Measurements from ENCODE around the gene CSHL1.

GRCh38 chr17:63911041-63911635, at the start of gene CSHL1:
- TF ChIP-seq CTCF (conservative IDR thresholded peaks at IDR 0.05; ENCODE audit: low read depth in 2 of 2), result no peak
- TF ChIP-seq JUNB (IDR thresholded peaks at IDR 0.05; ENCODE audit: unreplicated experiment), result no peak
- no peak for TF ChIP-seq POLR2AphosphoS5 (IDR thresholded peaks at IDR 0.05; ENCODE audit: low read depth)
- no peak for TF ChIP-seq EZH2phosphoT487 (IDR thresholded peaks at IDR 0.05; ENCODE audit: unreplicated experiment)
- no peak for TF ChIP-seq EZH2 (IDR thresholded peaks at IDR 0.05; ENCODE audit: low read depth, unreplicated experiment)
- TF ChIP-seq, protein P1, sequence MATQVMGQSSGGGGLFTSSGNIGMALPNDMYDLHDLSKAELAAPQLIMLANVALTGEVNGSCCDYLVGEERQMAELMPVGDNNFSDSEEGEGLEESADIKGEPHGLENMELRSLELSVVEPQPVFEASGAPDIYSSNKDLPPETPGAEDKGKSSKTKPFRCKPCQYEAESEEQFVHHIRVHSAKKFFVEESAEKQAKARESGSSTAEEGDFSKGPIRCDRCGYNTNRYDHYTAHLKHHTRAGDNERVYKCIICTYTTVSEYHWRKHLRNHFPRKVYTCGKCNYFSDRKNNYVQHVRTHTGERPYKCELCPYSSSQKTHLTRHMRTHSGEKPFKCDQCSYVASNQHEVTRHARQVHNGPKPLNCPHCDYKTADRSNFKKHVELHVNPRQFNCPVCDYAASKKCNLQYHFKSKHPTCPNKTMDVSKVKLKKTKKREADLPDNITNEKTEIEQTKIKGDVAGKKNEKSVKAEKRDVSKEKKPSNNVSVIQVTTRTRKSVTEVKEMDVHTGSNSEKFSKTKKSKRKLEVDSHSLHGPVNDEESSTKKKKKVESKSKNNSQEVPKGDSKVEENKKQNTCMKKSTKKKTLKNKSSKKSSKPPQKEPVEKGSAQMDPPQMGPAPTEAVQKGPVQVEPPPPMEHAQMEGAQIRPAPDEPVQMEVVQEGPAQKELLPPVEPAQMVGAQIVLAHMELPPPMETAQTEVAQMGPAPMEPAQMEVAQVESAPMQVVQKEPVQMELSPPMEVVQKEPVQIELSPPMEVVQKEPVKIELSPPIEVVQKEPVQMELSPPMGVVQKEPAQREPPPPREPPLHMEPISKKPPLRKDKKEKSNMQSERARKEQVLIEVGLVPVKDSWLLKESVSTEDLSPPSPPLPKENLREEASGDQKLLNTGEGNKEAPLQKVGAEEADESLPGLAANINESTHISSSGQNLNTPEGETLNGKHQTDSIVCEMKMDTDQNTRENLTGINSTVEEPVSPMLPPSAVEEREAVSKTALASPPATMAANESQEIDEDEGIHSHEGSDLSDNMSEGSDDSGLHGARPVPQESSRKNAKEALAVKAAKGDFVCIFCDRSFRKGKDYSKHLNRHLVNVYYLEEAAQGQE (IDR thresholded peaks at IDR 0.05; ENCODE audit: unreplicated experiment), result no peak
- TF ChIP-seq ZNF114 (CRISPR knock-in tag; IDR thresholded peaks at IDR 0.05), result no peak
- no peak for TF ChIP-seq NANOG (IDR thresholded peaks at IDR 0.05; ENCODE audit: borderline replicate concordance)
- no peak for TF ChIP-seq CREB1 (CRISPR knock-in tag; IDR thresholded peaks at IDR 0.05; ENCODE audit: low read depth)
- TF ChIP-seq ZNF331 (CRISPR knock-in tag; IDR thresholded peaks at IDR 0.05; ENCODE audit: low read depth), result no peak
- TF ChIP-seq, protein P2, sequence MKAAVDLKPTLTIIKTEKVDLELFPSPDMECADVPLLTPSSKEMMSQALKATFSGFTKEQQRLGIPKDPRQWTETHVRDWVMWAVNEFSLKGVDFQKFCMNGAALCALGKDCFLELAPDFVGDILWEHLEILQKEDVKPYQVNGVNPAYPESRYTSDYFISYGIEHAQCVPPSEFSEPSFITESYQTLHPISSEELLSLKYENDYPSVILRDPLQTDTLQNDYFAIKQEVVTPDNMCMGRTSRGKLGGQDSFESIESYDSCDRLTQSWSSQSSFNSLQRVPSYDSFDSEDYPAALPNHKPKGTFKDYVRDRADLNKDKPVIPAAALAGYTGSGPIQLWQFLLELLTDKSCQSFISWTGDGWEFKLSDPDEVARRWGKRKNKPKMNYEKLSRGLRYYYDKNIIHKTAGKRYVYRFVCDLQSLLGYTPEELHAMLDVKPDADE (IDR thresholded peaks at IDR 0.05), result no peak
- no peak for TF ChIP-seq STAT1 (IDR thresholded peaks at IDR 0.05; ENCODE audit: unreplicated experiment)
